ENCODE results near the gene PPM1G.
A peak's percentile ranks its signal among the peaks of the same experiment; 100 is the strongest.

The PPM1G gene

DNA sequence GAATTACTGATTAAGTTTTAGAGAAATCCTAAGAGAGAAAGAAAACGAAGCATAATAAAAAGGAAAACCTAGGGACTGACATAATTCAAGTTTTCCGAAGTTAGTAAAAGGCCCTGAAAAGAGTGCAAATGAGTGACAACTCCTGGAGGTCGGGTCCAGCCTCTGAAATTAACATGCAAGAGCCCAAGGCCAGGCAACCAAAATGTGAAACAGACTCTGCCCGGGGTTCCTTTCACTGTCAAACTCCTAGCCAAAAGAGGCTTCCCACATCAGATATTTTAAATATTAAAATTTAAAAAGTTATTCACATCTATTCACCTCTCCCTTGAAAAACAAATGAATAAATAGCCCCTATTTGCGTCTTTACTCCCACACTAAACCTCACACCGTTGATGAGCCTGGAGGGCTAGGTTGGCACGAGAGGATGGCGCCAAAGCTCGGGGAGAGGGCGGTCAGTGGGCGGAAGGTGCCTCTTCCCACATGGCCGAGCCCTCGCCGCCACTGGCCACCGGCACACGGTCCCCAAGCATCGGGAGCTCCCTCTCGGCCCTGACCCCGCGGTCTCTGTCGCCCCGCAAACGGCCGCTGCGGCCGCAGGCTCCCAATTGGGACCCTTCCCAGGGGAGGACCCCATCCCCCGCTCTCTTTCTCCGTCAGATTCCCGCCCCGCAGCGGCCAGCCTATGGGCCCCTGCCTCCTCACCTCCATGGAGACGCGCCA, 630 bp downstream of the PPM1G start:
- DNase-seq, result peak; percentile 53

DNA sequence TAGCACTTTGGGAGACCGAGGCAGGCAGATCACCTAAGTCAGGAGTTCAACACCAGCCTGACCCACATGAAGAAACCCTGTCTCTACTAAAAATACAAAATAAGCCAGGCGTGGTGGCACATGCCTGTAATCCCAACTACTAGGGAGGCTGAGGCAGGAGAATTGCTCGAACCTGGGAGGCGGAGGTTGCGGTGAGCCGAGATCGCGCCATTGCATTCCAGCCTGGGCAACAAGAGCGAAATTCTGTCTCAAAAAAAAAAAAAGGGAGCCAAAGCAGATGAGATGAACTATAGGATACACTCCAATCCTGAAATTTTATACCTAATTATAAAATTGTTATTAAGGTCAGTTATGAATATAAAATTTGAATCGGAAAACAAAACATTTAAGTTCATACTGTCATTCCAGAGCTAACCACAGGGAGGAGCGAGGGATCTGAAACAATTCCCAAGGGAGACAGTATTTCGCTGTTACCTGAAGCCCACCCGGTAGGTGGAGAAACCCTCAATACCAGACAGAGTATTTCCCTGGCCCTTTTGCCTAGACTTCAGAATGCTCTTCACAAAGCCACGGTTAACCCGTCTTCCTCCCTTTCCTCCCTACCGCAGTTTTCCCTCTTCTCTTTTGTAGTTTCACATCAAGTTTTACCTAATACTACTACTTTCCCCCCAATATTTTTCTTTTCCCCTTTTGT, 1.4 kb downstream of the PPM1G start:
- DNase-seq, result peak; percentile 92

DNA sequence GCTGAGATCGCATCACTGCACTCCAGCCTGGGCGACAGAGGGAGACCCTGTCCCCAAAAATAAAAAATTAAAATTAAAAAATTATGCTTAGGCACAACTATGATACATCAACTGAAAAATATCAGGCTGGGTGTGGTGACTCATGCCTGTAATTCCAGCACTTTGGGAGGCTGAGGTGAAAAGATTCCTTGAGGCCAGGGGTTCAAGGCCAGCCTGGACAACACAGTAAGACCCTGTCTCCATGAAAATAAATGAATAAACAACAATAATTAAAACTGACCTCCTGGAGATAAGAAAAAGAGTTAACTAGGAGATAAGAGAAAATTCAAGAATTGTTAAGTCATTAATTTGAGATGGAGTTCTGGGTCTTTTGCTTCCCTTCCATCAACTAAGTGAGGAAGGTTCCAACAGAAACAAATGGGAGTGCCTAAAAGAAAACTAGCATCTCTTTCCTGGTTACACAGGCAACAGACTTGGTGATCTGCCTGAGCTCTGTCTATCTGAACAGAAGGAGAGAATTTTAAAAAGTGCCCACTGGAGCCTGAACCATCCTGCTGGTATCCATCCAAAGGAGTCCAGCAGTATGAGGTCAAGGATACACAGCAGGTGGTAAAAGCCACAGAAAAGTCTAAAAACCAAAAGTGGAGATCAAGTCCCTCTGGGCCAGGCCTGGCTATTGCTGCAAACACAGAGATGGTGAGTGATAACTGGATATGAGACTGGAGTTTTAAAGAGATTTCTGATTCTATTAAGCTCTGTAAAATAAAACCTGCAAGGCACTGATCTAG, 8.8 kb downstream of the PPM1G start:
- no peak for DNase-seq

DNA sequence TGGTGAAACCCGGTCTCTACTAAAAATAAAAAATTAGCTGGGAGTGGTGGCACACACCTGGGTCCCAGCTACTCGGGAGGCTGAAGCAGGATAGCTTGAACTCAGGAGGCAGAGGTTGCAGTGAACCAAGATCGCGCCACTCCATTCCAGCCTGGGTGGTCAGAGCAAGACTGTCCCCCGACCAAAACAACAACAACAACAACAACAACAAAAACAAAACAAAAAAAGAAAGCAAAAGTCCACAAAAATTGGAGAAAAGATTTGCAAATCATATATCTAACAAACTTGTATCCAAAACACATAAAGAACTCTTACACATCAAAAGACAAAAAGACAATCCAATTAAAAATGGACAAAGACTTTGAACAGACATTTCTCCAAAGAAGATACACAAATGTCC, 10.4 kb downstream of the PPM1G start:
- DNase-seq, result no peak

DNA sequence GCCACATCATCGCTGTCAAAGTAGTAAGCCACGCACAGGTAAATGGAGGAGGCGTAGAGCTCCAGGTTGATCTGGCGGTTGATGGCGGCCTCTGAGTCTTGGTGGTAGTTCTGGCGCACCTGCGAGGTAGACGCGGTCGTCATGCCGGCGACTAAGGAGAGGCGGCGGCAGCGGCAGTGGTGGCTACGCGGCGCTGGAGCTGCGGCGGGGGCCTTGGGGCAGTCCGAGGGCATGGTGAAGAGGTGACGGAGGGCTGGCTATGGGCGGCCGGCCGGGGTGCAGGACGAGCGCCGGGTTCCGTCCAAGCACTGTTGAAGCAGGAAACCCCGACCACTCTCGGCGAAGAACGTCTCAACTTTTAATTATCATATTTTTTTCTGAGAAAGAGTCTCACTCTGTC, 16.2 kb downstream of the PPM1G start:
- DNase-seq, result no peak

DNA sequence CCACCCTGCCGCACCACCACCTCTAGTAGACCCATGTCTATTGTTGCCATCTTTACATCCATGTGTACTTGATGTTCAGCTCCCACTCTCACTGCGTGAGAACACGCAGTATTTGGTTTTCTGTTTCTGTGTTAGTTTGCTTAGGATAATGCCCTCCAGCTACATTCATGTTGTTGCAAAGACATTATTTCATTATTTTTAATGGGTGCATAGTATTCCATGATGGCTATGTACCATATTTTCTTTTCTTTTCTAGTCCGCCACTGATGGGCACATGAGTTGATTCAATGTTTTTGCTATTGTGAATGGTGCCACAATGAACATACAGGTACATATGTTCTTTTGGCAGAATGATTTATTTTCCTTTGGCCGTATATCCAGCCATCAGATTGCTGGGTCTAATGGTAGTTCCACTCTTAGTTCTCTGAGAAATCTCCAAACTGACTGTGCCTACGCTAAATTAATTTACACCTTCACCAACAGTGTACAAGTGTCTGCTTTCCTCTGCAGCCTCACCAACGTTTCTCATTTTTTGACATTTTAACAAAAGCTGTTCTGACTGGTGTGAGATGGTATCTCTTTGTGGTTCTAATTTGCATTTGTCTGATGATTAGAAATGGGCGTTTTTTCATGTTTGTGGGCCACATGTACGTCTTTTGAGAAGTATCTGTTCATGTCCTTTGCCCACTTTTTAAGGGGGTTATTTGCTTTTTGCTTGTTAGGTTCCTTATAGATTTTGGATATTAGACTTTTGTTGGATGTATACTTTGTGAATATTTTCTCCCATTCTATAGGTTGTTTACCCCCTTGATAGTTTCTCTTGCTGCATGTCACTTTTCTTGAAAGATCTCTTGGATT, 18.3 kb downstream of the PPM1G start:
- DNase-seq, result no peak

DNA sequence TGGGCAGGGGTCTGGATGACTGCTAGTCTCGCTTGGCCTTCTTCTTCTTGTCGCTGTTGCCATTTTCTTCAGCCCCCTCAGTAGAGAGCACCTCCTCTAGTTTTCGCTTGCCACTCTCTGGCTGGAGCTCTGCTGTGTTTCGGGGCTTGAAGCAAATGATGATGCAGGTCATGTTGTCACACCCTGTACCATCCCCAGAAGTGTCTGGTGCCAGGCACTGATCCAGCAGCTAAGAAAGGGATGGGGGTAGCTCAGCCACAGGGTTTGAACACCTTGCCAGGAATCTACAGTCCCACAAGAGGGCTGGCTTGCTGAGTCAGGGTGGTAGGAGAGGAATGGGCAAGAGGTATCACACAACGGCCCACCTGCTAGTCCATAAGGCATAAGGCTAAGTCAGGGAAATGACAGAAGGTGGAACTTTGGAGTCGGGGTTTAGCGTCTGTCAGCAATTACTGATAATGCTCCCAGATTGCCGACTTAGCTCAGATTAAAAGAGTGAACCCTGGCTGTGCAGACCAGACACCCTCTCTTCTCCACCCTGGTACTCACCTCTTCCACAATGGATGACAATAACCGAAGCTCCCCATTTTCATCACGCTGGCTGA, 27.7 kb downstream of the PPM1G start:
- peak; percentile 96 for DNase-seq

DNA sequence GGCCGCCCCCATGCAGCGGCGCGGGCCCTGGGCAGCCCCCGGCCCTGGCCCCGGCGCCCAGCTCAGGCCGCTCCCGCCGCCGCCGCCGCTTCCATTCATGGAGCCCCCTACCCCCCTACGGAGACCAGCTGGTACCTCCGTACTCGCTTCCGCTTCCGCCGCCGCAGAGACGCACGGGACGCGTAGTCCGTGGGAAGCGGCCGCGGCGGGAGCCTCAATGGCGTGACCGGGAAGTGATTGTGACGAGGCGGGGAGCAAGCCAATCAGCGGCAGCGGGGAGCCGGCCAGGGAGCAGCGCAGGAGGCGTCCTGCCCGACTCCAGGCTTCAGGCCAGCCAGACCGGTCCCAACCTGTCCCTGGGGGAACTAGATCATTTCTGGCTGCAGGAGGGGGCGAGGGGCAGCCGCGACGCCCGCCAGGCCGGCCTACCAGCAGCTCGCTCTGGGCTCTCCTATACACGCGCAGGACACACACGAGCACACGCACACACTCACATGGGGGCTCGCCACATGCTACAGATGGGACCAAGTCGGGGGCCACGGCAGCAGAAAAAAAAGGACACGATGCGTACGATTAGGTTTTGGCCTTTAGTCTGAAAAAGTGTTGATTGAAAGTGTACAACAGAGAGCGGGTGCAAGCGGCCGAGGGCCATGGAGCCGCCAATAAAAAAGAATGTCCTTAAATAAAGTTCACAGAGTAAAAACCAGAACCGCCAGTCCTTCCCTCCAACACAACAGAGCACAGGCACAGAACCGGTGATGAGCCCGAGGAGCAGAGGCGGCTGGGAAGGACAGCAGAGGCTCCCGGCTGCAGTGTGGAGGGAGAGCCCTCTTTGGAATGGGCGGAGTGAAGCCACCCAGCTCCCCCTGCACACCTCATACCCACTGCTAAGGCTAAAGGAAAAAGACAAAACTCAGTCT, 28.5 kb downstream of the PPM1G start, which contains the start of gene ZNF513:
TSS of gene ZNF513 (minus strand) at position 109 of the 920 bp plus-strand sequence. CDS start 208 bp downstream, outside the sequence.
- DNase-seq, result peak; percentile 97

DNA sequence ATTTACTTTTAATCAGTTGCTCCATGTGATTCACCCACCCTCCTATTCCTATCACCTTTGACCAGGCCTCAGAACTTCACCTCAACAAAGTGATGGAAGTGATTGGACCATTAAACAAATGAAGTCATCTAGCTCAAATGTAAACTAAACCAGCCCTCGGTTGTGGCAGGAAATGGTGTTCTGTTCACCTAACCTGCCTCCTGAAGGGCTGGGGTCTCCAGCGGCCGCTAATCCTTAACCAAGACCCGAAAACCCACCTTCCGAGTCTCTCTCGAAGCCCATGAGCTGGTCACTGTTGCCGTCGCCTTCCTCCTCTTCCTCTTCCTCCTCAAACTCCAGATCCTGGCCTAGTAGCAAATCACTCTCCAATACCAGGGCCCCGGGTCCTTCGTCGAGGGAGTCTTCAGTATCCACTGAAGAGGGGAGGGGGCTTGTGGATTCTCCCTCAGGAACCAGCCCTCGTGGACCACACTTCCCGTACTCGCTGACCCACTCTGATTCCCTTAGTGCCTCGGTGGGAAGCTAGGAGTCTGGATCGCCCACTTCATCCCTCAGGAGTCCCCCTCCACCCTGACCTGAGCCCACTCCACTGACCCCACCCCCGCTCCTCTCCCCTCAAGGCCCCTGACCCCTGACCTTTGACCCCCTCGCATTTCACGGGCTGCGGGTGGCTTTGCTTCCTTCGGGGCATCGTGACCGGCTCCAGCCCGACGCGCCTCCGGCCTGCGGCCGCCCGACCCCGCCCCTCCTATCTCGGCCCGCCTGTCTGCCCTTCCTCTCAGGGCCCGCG, 29.4 kb downstream of the PPM1G start:
- peak; percentile 67 for DNase-seq

DNA sequence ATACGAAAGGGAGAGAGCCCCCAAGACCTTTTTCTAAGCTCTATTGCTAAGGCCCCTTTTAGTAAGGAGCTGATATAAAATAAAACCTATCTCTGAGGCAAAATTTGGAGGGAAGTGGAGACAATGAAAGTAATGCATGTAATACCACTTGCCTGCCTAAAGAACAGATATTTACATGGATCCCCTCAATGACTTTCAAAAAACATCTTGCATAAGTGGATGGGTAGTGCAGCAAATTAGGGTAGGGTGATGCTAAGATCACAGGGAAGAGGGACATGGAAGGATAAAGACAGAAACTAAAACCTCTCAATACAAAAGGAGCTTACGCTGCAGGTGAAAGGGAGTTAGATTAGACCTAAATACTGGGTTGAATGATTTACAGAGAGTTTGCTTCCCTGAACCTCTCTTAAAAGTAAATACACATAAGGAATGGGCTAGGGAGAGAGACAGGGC, 30.0 kb downstream of the PPM1G start:
- no peak for DNase-seq

DNA sequence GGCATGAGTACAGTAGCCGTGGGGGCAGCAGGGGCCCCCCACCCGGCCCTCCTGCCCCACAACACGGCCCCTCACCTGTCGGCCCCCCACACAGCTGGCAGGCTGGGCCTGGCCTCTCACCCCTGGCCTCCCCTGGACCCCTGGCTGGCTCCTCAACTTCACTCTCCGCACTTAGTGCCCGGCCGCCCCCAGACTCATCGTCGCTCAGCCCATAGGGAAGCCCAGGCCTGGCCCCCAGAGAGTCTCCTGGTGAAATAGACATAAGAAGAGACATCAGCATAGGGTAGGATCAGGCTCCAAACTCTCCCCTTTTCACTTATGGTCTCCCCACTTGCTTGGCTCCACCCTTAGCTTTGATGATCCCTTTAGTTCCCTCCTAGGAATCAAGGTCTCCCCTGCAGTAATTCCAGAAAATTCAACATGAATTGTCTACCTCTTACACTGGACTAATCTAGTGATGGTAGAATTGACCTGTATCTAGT, 30.5 kb downstream of the PPM1G start:
- DNase-seq, result no peak

DNA sequence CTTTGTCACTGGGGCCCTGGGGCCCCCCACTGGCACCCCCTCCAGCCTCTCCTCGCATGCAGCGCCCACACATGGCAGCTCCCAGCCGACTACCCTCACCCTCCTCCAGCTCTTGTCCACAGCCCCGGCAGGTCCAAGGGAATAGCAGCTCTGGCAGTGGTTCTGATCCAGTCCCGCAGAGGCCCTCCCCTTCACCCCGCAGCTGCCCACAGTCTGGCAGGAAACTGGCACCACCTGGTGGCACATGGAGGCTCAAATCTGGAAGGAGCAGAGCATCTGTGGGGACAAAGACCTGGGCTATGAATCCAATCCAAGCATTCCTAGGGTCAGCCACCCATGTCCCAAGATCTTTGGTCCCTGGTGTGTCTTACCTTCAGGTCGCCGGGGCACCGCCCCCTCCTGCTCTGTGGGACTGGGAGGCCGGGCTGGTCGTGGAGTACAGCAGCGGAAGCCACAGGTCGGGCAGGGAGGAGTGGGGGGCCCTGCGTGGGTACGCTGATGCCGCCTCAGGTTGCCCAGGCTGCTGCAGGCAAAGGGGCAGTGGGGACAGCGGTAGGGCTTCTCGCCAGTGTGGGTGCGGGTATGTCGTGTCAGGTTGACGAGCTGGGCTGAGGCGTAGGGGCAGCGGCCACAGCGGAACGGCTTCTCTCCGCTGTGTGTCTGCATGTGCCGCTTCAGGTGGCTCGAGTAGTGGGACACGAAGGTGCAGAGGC, 31.1 kb downstream of the PPM1G start:
- DNase-seq, result peak; percentile 26

DNA sequence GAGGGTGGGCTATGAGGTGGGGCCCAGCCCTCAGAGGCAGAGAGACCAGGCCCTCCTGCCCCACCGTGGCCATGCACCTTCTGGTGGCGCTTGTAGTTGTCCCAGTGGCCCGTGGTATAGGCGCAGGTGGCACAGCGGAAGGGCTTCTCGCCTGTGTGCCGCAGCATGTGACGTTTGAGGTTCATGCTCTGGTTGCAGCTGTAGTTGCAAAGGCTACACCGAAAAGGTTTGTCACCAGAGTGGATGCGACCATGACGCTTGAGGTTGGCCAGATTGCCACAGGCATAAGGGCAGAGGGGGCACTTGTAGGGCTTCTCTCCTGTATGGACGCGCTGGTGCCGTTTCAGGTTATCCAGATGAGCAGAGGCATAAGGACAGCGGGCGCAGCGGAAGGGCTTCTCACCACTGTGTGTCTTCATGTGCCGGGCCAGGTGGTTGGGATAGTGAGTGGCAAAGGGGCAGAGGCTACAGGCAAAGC, 31.7 kb downstream of the PPM1G start:
- DNase-seq, result no peak

DNA sequence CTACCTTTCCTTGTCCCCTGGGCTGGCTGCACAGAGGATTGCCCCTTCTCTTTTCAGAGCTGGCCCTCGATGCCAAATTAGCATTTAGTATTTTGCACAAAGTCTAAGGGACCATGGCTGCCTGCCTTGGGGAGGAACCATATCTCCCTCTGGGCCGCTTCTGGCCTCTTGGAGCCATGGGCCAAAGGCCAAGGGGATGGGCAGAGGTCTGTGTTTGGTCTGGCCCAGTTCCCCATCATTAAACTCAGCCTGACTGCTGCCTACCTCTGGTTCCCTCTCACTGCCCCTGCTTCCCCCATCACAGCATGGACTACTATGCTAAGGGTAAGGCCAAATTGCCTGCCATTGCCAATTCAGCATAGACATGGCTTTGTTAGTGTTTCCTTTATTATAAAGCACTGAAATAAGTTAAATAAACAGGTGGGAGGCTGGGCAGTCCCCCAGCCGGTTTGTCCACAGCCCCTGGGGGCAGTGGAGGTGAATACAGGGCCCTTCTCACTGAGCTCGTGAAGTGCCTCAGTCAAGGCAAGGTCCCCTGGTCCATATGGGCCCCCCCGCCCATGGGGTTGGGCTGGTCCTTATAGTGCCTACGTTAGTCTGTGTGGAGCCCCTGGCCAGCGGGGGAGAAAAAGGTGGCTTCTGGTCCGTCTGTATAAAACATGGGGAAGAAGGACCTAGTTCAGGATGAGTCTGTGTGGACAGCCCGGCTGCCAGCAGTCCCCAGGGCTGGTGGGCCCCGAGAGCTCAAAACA, 32.3 kb downstream of the PPM1G start:
- DNase-seq, result no peak

DNA sequence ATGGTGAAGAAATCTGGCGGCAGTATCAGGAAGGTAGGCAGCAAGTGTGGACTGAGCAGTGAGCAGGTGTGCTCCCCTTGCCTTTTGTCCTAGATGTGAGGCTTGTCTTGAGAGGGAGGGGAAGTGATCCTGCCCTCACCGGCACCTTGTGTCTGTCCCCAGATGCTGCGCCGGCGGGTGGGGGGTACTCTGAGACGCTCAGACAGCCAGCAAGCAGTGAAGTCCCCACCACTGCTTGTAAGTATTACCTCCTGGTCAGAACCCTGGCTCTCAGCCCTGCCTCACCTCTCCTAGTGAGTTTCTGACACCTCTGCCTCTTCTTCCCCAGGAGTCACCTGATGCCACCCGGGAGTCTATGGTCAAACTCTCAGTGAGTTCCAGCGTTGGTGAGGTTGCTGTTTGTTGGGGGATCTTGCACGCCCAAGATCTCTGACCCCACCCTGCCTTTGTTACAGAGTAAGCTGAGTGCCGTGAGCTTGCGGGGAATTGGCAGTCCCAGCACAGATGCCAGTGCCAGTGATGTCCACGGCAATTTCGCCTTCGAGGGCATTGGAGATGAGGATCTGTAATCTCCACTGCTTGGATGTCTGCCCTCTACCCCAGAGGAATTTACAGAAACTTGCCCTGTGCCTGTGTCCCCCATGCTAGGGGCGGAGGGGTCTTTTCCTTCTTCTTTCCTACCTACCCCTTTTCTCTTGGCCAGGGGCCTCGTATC, 33.1 kb downstream of the PPM1G start:
- no peak for DNase-seq

DNA sequence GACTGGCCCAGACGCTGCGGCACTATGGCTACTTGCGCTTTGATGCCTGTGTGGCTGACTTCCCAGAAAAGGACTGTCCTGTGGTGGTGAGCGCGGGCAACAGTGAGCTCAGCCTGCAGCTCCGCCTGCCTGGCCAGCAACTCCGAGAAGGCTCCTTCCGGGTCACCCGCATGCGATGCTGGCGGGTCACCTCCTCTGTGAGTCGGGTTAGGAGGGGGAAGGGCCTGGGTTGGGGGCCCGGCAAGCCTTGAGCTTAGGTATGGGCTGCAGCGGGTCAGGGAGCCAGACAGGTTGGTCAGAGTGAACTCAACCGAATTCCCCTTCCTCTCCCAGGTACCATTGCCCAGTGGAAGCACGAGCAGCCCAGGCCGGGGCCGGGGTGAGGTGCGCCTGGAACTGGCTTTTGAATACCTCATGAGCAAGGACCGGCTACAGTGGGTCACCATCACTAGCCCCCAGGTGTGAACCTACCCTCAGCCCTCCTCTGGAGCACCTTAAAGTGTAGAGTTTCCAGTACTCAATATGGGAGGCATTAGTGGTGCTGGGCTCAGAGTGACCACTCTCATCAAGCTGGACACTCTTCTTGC, 33.8 kb downstream of the PPM1G start:
- no peak for DNase-seq

DNA sequence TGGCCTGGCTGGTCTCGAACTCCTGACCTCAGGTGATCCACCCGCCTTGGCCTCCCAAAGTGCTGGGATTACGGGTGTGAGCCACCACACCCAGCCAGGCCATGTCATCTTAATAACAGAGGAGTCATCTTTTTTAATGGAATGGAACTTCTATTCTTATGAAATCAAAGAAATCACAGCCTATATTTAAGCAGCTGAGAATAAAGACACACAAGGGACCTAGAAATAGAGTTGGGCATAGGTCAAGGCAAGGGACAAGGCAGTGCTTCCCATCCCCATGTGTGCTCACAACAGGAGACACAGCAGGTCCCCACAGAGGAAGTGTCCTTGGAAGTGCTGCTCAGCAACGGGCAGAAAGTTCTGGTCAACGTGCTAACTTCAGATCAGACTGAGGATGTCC, 35.8 kb downstream of the PPM1G start:
- no peak for DNase-seq

Measured in NCI-H82 (cell line).